K562 (cell line): ENCODE results near the gene C16orf78. TPM values are rescaled to one million over a fixed set of nuclear protein-coding genes. Genes with fewer than 3 reads are reported as not detected.

ENCODE experiments used
- ATAC-seq: fragments of 200-7000 bp; cut with Tn5 transposase; 3 replicates; pipeline ENCODE4 v1.9.1; 2020; ENCODE audit warnings: moderate library complexity
- BruUV-seq: library from RNA; stranded (reverse); fragments of 400-500 nt; replicated peaks from 2 replicates; lab custom pipeline; 2021; lab: Mats Ljungman, UMichigan
- CTCF ChIA-PET: fragments of 300-600 bp; formaldehyde crosslinking; extraction: SDS; loops from one replicate; lab custom pipeline; 2021; ENCODE audit warnings: low intra/inter-chr PET ratio; lab: Yijun Ruan, JAX
- POLR2A ChIA-PET: fragments of 300-600, 350-650 bp; sonication (Branson Sonifier 250); formaldehyde crosslinking; extraction: SDS; loops from one replicate; lab custom pipeline; 2021; ENCODE audit warnings: antibody characterized with exemption, inconsistent platforms; lab: Yijun Ruan, JAX
- DNase-seq, 4 experiments: peaks; one replicate each; pipeline versions ENCODE4 v3.0.0 to v3.0.0-alpha.2; 2011 to 2018; ENCODE audit warnings: low spot score in 3 of 4, mixed read lengths in 3 of 4; ENCODE audit errors: extremely low read depth in 1 of 4
- FAIRE-seq: peaks from 2 replicates; lab custom pipeline; 2011; peaks lifted over from hg19 to GRCh38; lab: Jason Lieb, UNC
- H2AFZ ChIP-seq: 2 replicates; pipeline ENCODE4 v1.6.0; 2011; ENCODE audit warnings: low read depth, low read length, control low read depth, inconsistent platforms
- H3K27ac ChIP-seq: fragments of 200-600 bp; 3 replicates; pipeline ENCODE4 v1.8.0; 2011; ENCODE audit warnings: low read depth, mild to moderate bottlenecking, control low read depth, inconsistent platforms, low read length, moderate library complexity, mixed read lengths; ENCODE audit errors: extremely low read depth
- H3K27me3 ChIP-seq, 2 experiments: fragments of 300-600 bp in 1 of 2; 2 replicates in 1 of 2; 3 replicates in 1 of 2; pipeline versions ENCODE4 v1.6.0 to v1.8.0; 2011; ENCODE audit warnings: inconsistent platforms in 2 of 2, low read length in 2 of 2, mild to moderate bottlenecking in 1 of 2, mixed read lengths in 1 of 2, moderate library complexity in 1 of 2; ENCODE audit not compliant: control insufficient read depth in 2 of 2, insufficient read depth in 2 of 2
- H3K36me3 ChIP-seq: fragments of 300-600 bp; 3 replicates; pipeline ENCODE4 v1.8.0; 2011; ENCODE audit warnings: mild to moderate bottlenecking, low read length, inconsistent platforms; ENCODE audit not compliant: control insufficient read depth, insufficient read depth
- H3K4me1 ChIP-seq, 2 experiments: fragments of 200-600 bp in 1 of 2; replicated peaks in 1 of 2; 2 replicates in 1 of 2; 3 replicates in 1 of 2; pipeline versions ENCODE4 v1.5.1 to v1.8.0; 2011; ENCODE audit warnings: inconsistent platforms in 2 of 2, low read length in 2 of 2, mild to moderate bottlenecking in 1 of 2, mixed read lengths in 1 of 2, moderate library complexity in 1 of 2; ENCODE audit not compliant: control insufficient read depth in 2 of 2, insufficient read depth in 2 of 2
- H3K4me2 ChIP-seq: 2 replicates; pipeline ENCODE4 v1.6.1; 2011; ENCODE audit warnings: low read length, control low read depth, inconsistent platforms, mixed read lengths; ENCODE audit not compliant: insufficient read depth
- H3K4me3 ChIP-seq: fragments of 200-600 bp; sonication (generic), shearing (Covaris generic); 2 replicates; pipeline ENCODE4 v1.5.1; 2016; ENCODE audit warnings: control low read depth, inconsistent platforms
- H3K79me2 ChIP-seq: fragments of 200-600 bp; 3 replicates; pipeline ENCODE4 v1.8.0; 2011; ENCODE audit warnings: low read length, inconsistent platforms; ENCODE audit not compliant: control insufficient read depth, insufficient read depth
- H3K9ac ChIP-seq, 2 experiments: 2 replicates each; pipeline versions ENCODE4 v1.6.0 to v1.6.1; 2011; ENCODE audit warnings: low read depth in 2 of 2, low read length in 2 of 2, control low read depth in 1 of 2, inconsistent platforms in 1 of 2, mild to moderate bottlenecking in 1 of 2, mixed read lengths in 1 of 2; ENCODE audit not compliant: insufficient read depth in 1 of 2
- H3K9me1 ChIP-seq: one replicate; pipeline ENCODE4 v1.6.0; 2011; ENCODE audit warnings: inconsistent platforms, mild to moderate bottlenecking, low read length, moderate library complexity; ENCODE audit not compliant: control insufficient read depth, insufficient read depth
- H3K9me3 ChIP-seq: replicated peaks from 2 replicates; pipeline ENCODE4 v1.5.1; 2011; ENCODE audit warnings: low read depth, low read length, inconsistent platforms; ENCODE audit not compliant: control insufficient read depth, insufficient read depth
- H4K20me1 ChIP-seq: replicated peaks from 2 replicates; pipeline ENCODE4 v1.6.1; 2011; ENCODE audit warnings: low read length, inconsistent platforms, mixed read lengths; ENCODE audit not compliant: control insufficient read depth, insufficient read depth
- BRF2 ChIP-seq: IDR thresholded peaks from 3 replicates; pipeline ENCODE4 v1.6.1; 2011; ENCODE audit warnings: borderline replicate concordance, mild to moderate bottlenecking; ENCODE audit not compliant: insufficient read length, insufficient read depth
- CBX8 ChIP-seq: fragments of 200-600 bp; sonication (generic); IDR thresholded peaks from 2 replicates; pipeline ENCODE4 v1.6.1; 2012; ENCODE audit warnings: borderline replicate concordance, mixed run types, low read depth, mild to moderate bottlenecking, moderate library complexity, mixed read lengths, low read length, control low read depth, inconsistent platforms; ENCODE audit not compliant: poor library complexity, severe bottlenecking; ENCODE audit errors: extremely low read depth
- FOXJ3 ChIP-seq: sonication (generic); formaldehyde crosslinking; IDR thresholded peaks from 2 replicates; pipeline ENCODE4 v1.4.0; 2020; ENCODE audit warnings: mild to moderate bottlenecking, missing genetic modification reagents
- NFE2L1 ChIP-seq: fragments of 450-650 bp; IDR thresholded peaks from 2 replicates; pipeline ENCODE4 v1.6.1; 2016; ENCODE audit warnings: missing genetic modification characterization, low read depth, mild to moderate bottlenecking, missing compliant biosample characterization, moderate library complexity, borderline replicate concordance
- POLR2AphosphoS2 ChIP-seq: IDR thresholded peaks from 2 replicates; pipeline ENCODE4 v1.6.1; 2012; ENCODE audit warnings: low read length, improper control_type of control experiment
- PTRF ChIP-seq: fragments of 450-650 bp; IDR thresholded peaks from 2 replicates; pipeline ENCODE4 v1.6.1; 2016; ENCODE audit warnings: mild to moderate bottlenecking, missing genetic modification characterization, missing compliant biosample characterization
- SMARCA4 ChIP-seq: fragments of 450-650 bp; IDR thresholded peaks from 2 replicates; pipeline ENCODE4 v1.6.1; 2016
- TCF7L2 ChIP-seq: fragments of 150-350 bp; IDR thresholded peaks from 2 replicates; pipeline ENCODE4 v1.6.1; 2016; ENCODE audit warnings: low read depth, mild to moderate bottlenecking, low read length, moderate library complexity
- ZFP91 ChIP-seq: sonication (generic); formaldehyde crosslinking; IDR thresholded peaks from 2 replicates; pipeline ENCODE4 v1.8.0; 2022; ENCODE audit warnings: mild to moderate bottlenecking, missing genetic modification reagents
- ZNF133 ChIP-seq: fragments of 250-450 bp; sonication (Bioruptor Pico); IDR thresholded peaks from 2 replicates; pipeline ENCODE4 v1.4.0; 2020; ENCODE audit warnings: mild to moderate bottlenecking
- ZSCAN32 ChIP-seq: fragments of 450-650 bp; formaldehyde crosslinking; IDR thresholded peaks from 2 replicates; pipeline ENCODE4 v1.4.0; 2020; ENCODE audit warnings: mild to moderate bottlenecking, moderate library complexity
- WGBS: fragments of 100-300 bp; shearing (Covaris generic); methylation state at CpG from one replicate; pipeline ENCODE4 v1.1.6; 2016; ENCODE audit warnings: low coverage, mixed read lengths; ENCODE audit not compliant: insufficient coverage; ENCODE audit errors: missing lambda C conversion rate; 5-methylcytosine and 5-hydroxymethylcytosine counted together
- in situ Hi-C: fragments of 300-500 bp; cut with MboI; formaldehyde crosslinking; loops from 4 replicates; pipeline ENCODE4 v1.15.0; 2018; ENCODE audit warnings: inconsistent platforms, mixed read lengths
- intact Hi-C: fragments of 100-400 bp; cut with micrococcal nuclease; formaldehyde crosslinking; loops from 2 replicates; pipeline ENCODE4 v1.14.2; 2022
- polyA plus RNA-seq, 8 experiments: library from polyadenylated mRNA; depleted of rRNA in 4 of 8; stranded (reverse) in 5 of 8; unstranded in 3 of 8; fragments of >200 nt; fragmentation: Nextera tagmentation in 2 of 8; fragmentation: Illumina TruSeq in 1 of 8; extraction: Ambion mirVana in 2 of 8; extraction: Trizol in 1 of 8; gene quantifications; 2 replicates each; pipeline versions ENCODE4 v1.2.1 to v1.2.3, GENCODE V29; 2011 to 2014; ENCODE audit warnings: inconsistent platforms in 1 of 8, missing spikeins in 1 of 8
- total RNA-seq, 7 experiments: library from RNA; depleted of rRNA in 6 of 7; stranded (reverse); fragments of >200 nt in 6 of 7; fragmentation: Illumina TruSeq in 2 of 7; extraction: Trizol in 2 of 7; gene quantifications; 2 replicates each; pipeline versions ENCODE4 v1.2.1 to v1.2.3, GENCODE V29; 2011 to 2021; ENCODE audit warnings: low replicate concordance in 1 of 7
- TF ChIP-seq, protein P1 (sequence below), 2 experiments: fragments of 450-650 bp; IDR thresholded peaks; 2 replicates each; pipeline ENCODE4 v1.6.1; 2016; ENCODE audit warnings: mild to moderate bottlenecking in 2 of 2, borderline replicate concordance in 1 of 2, low read depth in 1 of 2, moderate library complexity in 1 of 2

Gene C16orf78
- total and polyA plus RNA-seq, 9 of the 15 experiments (the other 6 are each of a cell fraction or from before 2014, with no cell fraction given): not detected

- H3K79me2 ChIP-seq: no peaks in the 10 kb centered on the region
- FAIRE-seq (no peak), DNase-seq (no peak), ATAC-seq (no peak)
- no peaks in the 10 kb centered on the region for H3K9me3 ChIP-seq
- H3K9me1 ChIP-seq: no peaks in the 10 kb centered on the region
- WGBS: 0% methylated on average over 3 of the region's 3 CpGs
- POLR2A ChIA-PET: interaction anchor here (0.6 kb wide), 1 partner anchor 492 kb away, joined by 3 read pairs; no protein-coding TSS in a partner anchor
- H3K4me3 ChIP-seq: no peak overlapping the region
- in situ Hi-C loops: no loop called here
- CTCF ChIA-PET: no interaction called here
- no peak overlapping the region for H3K9ac ChIP-seq
- H3K4me2 ChIP-seq: no peak overlapping the region
- H4K20me1 ChIP-seq: no peaks in the 10 kb centered on the region
- intact Hi-C loops: no loop called here
- peaks cover 0 to 8% of the 10 kb centered on the region in 2 experiments; a peak in 2 of 5 replicates for H3K27me3 ChIP-seq
- H2AFZ ChIP-seq: no peak overlapping the region
- H3K4me1 ChIP-seq: no peaks in the 10 kb centered on the region
- H3K36me3 ChIP-seq: no peaks in the 10 kb centered on the region
- no peak overlapping the region for H3K27ac ChIP-seq
- BruUV-seq: no TSS peak
- TF ChIP-seq POLR2AphosphoS2: no peak
- no peak for TF ChIP-seq ZSCAN32 (CRISPR knock-in tag)
- TF ChIP-seq, protein P1, sequence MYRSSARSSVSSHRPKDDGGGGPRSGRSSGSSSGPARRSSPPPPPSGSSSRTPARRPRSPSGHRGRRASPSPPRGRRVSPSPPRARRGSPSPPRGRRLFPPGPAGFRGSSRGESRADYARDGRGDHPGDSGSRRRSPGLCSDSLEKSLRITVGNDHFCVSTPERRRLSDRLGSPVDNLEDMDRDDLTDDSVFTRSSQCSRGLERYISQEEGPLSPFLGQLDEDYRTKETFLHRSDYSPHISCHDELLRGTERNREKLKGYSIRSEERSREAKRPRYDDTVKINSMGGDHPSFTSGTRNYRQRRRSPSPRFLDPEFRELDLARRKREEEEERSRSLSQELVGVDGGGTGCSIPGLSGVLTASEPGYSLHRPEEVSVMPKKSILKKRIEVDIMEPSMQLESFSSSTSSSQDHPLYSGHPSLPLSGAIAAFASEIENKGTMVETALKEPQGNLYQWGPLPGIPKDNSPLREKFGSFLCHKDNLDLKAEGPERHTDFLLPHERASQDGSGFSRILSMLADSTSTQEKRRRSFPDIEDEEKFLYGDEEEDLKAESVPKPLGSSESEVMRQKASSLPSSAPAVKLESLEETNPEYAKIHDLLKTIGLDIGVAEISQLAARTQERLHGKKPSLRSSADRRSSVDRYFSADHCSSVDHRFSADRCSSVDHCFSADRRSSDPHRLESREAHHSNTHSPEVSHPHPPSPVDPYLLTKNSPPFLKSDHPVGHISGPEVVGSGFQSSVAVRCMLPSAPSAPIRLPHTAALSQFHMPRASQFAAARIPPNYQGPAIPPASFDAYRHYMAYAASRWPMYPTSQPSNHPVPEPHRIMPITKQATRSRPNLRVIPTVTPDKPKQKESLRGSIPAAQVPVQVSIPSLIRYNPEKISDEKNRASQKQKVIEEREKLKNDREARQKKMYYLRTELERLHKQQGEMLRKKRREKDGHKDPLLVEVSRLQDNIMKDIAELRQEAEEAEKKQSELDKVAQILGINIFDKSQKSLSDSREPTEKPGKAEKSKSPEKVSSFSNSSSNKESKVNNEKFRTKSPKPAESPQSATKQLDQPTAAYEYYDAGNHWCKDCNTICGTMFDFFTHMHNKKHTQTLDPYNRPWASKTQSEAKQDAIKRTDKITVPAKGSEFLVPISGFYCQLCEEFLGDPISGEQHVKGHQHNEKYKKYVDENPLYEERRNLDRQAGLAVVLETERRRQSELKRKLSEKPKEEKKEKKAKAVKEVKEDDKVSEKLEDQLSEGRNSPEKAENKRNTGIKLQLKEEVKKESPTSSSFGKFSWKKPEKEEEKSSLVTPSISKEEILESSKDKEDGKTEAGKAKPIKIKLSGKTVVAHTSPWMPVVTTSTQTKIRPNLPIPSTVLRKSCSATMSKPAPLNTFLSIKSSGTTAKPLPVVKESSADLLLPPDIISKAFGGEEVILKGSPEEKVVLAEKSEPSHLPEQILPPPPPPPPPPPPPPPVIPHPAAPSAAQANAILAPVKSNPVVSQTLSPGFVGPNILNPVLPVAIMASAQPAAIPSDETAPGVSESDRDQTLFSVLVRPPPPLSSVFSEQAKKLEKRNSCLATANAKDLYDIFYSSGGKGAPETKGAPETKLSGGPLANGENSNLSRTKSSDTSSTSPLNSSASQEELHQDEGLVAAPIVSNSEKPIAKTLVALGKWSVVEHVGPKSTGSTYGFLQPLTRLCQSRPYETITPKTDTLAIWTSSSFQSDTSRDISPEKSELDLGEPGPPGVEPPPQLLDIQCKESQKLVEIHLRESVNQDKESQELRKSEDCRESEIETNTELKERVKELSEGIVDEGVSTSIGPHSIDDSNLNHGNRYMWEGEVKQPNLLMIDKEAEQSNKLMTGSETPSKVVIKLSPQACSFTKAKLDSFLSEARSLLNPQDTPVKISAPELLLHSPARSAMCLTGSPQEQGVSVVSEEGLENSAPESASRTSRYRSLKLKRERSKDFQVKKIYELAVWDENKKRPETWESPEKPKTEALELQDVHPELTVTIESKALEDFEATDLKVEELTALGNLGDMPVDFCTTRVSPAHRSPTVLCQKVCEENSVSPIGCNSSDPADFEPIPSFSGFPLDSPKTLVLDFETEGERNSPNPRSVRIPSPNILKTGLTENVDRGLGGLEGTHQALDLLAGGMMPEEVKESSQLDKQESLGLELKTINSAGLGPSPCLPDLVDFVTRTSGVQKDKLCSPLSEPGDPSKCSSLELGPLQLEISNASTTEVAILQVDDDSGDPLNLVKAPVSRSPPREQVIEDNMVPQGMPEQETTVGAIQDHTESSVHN (IDR thresholded peaks at IDR 0.05; ENCODE audit: borderline replicate concordance in 1 of 2, low read depth in 1 of 2): no peak
- no peak for TF ChIP-seq TCF7L2
- no peak for TF ChIP-seq ZFP91
- no peak for TF ChIP-seq FOXJ3 (CRISPR knock-in tag)
- no peak for TF ChIP-seq BRF2
- no peak for TF ChIP-seq ZNF133 (CRISPR knock-in tag)
- no peak for TF ChIP-seq CBX8
- TF ChIP-seq NFE2L1 (tag): no peak
- TF ChIP-seq PTRF (tag): no peak
- TF ChIP-seq SMARCA4: no peak
Observed at GRCh38 chr16:49410226-49410625, 36.6 kb downstream of the C16orf78 start.
